Measurements from ENCODE around the gene MGST3. TPM values are rescaled to one million over a fixed set of nuclear protein-coding genes. Genes with fewer than 3 reads are reported as not detected.

The MGST3 gene
- total and polyA plus RNA-seq, 2 of the 13 experiments (the other 11 are each of a cell fraction or from before 2014, with no cell fraction given), result 59.7 to 61.2 TPM

DNA sequence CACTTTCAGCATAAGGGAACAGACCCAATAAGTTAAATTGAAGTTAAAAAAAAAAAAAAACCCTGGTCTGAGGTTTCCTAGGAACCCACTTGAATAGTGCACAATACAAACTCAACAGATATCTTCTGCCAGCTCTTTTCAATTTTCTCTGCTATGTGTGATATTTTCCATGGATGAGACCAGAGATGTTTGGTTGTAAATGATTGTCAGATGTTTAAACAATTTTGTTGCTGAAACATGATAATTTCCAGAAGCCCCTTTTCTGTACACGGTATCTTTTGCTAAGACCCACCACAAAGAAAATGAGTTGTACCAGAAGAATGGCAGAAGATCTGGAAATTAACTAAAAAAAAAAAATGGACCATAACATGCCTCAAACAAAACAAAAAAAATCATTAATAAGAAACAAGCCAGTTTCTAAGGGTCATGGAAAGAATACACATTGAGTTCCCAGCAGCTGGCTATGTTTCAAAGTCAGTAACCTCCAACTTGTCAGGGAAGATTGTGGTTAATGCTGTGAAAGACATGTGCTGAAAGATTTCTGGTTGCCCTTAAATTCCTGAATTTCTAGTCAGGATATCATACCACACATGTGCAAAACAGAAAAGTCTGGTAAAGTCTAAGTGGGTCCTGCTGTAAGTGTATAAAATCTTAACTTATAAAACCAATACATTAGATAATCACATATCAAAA is 35.6 kb upstream of the MGST3 start:
- POLR2A ChIA-PET, result no interaction called here
- intact Hi-C loops (cut with micrococcal nuclease; ENCODE audit: unreplicated experiment), result loop anchor here (10.0 kb wide), 1 partner anchor 341 kb away; no protein-coding TSS in a partner anchor
- no peak for TF ChIP-seq ZMYM3 (CRISPR knock-in tag; IDR thresholded peaks at IDR 0.05)
- no peak for TF ChIP-seq ZNF614 (CRISPR knock-in tag; IDR thresholded peaks at IDR 0.05; ENCODE audit: borderline replicate concordance)
- TF ChIP-seq, protein P1, sequence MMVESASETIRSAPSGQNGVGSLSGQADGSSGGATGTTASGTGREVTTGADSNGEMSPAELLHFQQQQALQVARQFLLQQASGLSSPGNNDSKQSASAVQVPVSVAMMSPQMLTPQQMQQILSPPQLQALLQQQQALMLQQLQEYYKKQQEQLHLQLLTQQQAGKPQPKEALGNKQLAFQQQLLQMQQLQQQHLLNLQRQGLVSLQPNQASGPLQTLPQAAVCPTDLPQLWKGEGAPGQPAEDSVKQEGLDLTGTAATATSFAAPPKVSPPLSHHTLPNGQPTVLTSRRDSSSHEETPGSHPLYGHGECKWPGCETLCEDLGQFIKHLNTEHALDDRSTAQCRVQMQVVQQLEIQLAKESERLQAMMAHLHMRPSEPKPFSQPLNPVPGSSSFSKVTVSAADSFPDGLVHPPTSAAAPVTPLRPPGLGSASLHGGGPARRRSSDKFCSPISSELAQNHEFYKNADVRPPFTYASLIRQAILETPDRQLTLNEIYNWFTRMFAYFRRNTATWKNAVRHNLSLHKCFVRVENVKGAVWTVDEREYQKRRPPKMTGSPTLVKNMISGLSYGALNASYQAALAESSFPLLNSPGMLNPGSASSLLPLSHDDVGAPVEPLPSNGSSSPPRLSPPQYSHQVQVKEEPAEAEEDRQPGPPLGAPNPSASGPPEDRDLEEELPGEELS (CRISPR knock-in tag; IDR thresholded peaks at IDR 0.05), result no peak
- TF ChIP-seq, protein P2, sequence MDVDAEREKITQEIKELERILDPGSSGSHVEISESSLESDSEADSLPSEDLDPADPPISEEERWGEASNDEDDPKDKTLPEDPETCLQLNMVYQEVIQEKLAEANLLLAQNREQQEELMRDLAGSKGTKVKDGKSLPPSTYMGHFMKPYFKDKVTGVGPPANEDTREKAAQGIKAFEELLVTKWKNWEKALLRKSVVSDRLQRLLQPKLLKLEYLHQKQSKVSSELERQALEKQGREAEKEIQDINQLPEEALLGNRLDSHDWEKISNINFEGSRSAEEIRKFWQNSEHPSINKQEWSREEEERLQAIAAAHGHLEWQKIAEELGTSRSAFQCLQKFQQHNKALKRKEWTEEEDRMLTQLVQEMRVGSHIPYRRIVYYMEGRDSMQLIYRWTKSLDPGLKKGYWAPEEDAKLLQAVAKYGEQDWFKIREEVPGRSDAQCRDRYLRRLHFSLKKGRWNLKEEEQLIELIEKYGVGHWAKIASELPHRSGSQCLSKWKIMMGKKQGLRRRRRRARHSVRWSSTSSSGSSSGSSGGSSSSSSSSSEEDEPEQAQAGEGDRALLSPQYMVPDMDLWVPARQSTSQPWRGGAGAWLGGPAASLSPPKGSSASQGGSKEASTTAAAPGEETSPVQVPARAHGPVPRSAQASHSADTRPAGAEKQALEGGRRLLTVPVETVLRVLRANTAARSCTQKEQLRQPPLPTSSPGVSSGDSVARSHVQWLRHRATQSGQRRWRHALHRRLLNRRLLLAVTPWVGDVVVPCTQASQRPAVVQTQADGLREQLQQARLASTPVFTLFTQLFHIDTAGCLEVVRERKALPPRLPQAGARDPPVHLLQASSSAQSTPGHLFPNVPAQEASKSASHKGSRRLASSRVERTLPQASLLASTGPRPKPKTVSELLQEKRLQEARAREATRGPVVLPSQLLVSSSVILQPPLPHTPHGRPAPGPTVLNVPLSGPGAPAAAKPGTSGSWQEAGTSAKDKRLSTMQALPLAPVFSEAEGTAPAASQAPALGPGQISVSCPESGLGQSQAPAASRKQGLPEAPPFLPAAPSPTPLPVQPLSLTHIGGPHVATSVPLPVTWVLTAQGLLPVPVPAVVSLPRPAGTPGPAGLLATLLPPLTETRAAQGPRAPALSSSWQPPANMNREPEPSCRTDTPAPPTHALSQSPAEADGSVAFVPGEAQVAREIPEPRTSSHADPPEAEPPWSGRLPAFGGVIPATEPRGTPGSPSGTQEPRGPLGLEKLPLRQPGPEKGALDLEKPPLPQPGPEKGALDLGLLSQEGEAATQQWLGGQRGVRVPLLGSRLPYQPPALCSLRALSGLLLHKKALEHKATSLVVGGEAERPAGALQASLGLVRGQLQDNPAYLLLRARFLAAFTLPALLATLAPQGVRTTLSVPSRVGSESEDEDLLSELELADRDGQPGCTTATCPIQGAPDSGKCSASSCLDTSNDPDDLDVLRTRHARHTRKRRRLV (CRISPR knock-in tag; IDR thresholded peaks at IDR 0.05), result no peak
- no peak for TF ChIP-seq STAT5B (CRISPR knock-in tag; IDR thresholded peaks at IDR 0.05)
- TF ChIP-seq ZNF556 (CRISPR knock-in tag; IDR thresholded peaks at IDR 0.05; ENCODE audit: borderline replicate concordance), result no peak
- TF ChIP-seq ZSCAN29 (CRISPR knock-in tag; conservative IDR thresholded peaks at IDR 0.05), result no peak
- no peak for TF ChIP-seq ZNF605 (CRISPR knock-in tag; IDR thresholded peaks at IDR 0.05)
- no peak for TF ChIP-seq KLF11 (CRISPR knock-in tag; IDR thresholded peaks at IDR 0.05)
- TF ChIP-seq PHF5A (CRISPR knock-in tag; IDR thresholded peaks at IDR 0.05; ENCODE audit: low read depth, unreplicated experiment), result no peak
- TF ChIP-seq, protein P3, sequence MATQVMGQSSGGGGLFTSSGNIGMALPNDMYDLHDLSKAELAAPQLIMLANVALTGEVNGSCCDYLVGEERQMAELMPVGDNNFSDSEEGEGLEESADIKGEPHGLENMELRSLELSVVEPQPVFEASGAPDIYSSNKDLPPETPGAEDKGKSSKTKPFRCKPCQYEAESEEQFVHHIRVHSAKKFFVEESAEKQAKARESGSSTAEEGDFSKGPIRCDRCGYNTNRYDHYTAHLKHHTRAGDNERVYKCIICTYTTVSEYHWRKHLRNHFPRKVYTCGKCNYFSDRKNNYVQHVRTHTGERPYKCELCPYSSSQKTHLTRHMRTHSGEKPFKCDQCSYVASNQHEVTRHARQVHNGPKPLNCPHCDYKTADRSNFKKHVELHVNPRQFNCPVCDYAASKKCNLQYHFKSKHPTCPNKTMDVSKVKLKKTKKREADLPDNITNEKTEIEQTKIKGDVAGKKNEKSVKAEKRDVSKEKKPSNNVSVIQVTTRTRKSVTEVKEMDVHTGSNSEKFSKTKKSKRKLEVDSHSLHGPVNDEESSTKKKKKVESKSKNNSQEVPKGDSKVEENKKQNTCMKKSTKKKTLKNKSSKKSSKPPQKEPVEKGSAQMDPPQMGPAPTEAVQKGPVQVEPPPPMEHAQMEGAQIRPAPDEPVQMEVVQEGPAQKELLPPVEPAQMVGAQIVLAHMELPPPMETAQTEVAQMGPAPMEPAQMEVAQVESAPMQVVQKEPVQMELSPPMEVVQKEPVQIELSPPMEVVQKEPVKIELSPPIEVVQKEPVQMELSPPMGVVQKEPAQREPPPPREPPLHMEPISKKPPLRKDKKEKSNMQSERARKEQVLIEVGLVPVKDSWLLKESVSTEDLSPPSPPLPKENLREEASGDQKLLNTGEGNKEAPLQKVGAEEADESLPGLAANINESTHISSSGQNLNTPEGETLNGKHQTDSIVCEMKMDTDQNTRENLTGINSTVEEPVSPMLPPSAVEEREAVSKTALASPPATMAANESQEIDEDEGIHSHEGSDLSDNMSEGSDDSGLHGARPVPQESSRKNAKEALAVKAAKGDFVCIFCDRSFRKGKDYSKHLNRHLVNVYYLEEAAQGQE (IDR thresholded peaks at IDR 0.05; ENCODE audit: borderline replicate concordance in 1 of 2, low read depth in 1 of 2, low read length in 2 of 2), result no peak
- TF ChIP-seq ARNT (IDR thresholded peaks at IDR 0.05), result no peak

More for the DNA sequence above, 35.6 kb upstream of the MGST3 start:
- BruUV-seq (replicated peaks), result no TSS peak
- no peak for DNase-seq (ENCODE audit: low spot score)
- no peaks in the 10 kb centered on the region for H3K36me3 ChIP-seq (replicated peaks in 1 of 2; ENCODE audit: control insufficient read depth in 1 of 2, insufficient read depth in 2 of 2, low read length in 2 of 2)
- FAIRE-seq, result no peak
- H3K9me3 ChIP-seq (ENCODE audit: low read length), result no peaks in the 10 kb centered on the region
- no peak for ATAC-seq
- H3K27me3 ChIP-seq (ENCODE audit: control insufficient read depth in 1 of 2, insufficient read depth in 2 of 2, low read length in 2 of 2), result no peaks in the 10 kb centered on the region
- in situ Hi-C loops (cut with HindIII; ENCODE audit: extremely low pct_ligation_motif_present, low pct_unique_long_range_greater_than_20kb), result loop anchor here (25.0 kb wide), 1 partner anchor 458 kb away; no protein-coding TSS in a partner anchor
- H4K20me1 ChIP-seq (ENCODE audit: insufficient read depth, low read length), result no peaks in the 10 kb centered on the region
- H3K79me2 ChIP-seq (ENCODE audit: insufficient read depth, low read length), result no peaks in the 10 kb centered on the region
- no peak overlapping the region for H3K4me2 ChIP-seq (ENCODE audit: low read depth, low read length)
- no peak overlapping the region for H2AFZ ChIP-seq (ENCODE audit: low read length)
- no peak overlapping the region for H3K9ac ChIP-seq (ENCODE audit: insufficient read depth, low read depth, low read length)
- no peak overlapping the region for H3K27ac ChIP-seq (ENCODE audit: extremely low read length, insufficient read depth, low read length)
- WGBS (ENCODE audit: low lambda C conversion rate), result 38% methylated on average over 1 of the region's 1 CpG
- H3K4me1 ChIP-seq (ENCODE audit: insufficient read depth, low read length), result peaks cover 27% of the 10 kb centered on the region
- H3K4me3 ChIP-seq (replicated peaks in 1 of 3; ENCODE audit: insufficient read depth in 1 of 3, low read depth in 2 of 3, low read length in 3 of 3), result no peak overlapping the region
- CTCF ChIA-PET (ENCODE audit: low intra/inter-chr PET ratio, low total read pairs), result interaction anchor here (3.5 kb wide), 1 partner anchor 203 kb away, joined by 34 read pairs; no protein-coding TSS in a partner anchor
